HG03571 (cell line): ENCODE results near the gene PET100.
"Not testable (repeated sequence)": the region's sequence is repeated elsewhere in the genome, so short reads cannot be mapped to it uniquely, and the experiment has no call there.

Experiments
- ATAC-seq: cut with Tn5 transposase; IDR thresholded peaks from one replicate; pipeline ENCODE4 v1.9.1; 2021; ENCODE audit not compliant: unreplicated experiment

PET100 gene

GRCh38 chr19:7632340-7633203, 3.0 kb downstream of the PET100 start:
- ATAC-seq = no peak

- ATAC-seq = no peak
Measured at GRCh38 chr19:7633698-7634097, 4.1 kb downstream of the PET100 start, which contains the start of gene PCP2. PCP2 (minus strand) TSS chr19:7633719; CDS start chr19:7633457, 262 bp downstream.

- ATAC-seq = no peak
Measured at GRCh38 chr19:7635670-7636069, 6.1 kb downstream of the PET100 start.

- no peak for ATAC-seq
Measured at GRCh38 chr19:7636317-7636690, 6.7 kb downstream of the PET100 start.

- peak; percentile 57 for ATAC-seq
Measured at GRCh38 chr19:7636691-7637373, 7.2 kb downstream of the PET100 start, which contains the start of gene STXBP2. STXBP2 (plus strand) TSS chr19:7637110; CDS start chr19:7637150, 40 bp downstream.

- no peak for ATAC-seq
Measured at GRCh38 chr19:7637374-7638256, 8.0 kb downstream of the PET100 start.

GRCh38 chr19:7638802-7639465, 9.3 kb downstream of the PET100 start:
- ATAC-seq = no peak

GRCh38 chr19:7639863-7640348, 10.3 kb downstream of the PET100 start:
- no peak for ATAC-seq

- no peak for ATAC-seq
Measured at GRCh38 chr19:7640803-7641202, 11.2 kb downstream of the PET100 start.

GRCh38 chr19:7641290-7642276, 12.0 kb downstream of the PET100 start:
- no peak for ATAC-seq

- ATAC-seq = no peak
Measured at GRCh38 chr19:7642295-7643030, 12.9 kb downstream of the PET100 start.

- ATAC-seq = no peak
Measured at GRCh38 chr19:7643031-7643415, 13.4 kb downstream of the PET100 start.

- not testable (repeated sequence) for ATAC-seq
Measured at GRCh38 chr19:7643629-7644549, 14.3 kb downstream of the PET100 start.

- no peak for ATAC-seq
Measured at GRCh38 chr19:7644550-7644877, 14.9 kb downstream of the PET100 start.

GRCh38 chr19:7645163-7645562, 15.6 kb downstream of the PET100 start:
- ATAC-seq = no peak

- ATAC-seq = no peak
Measured at GRCh38 chr19:7645656-7646425, 16.2 kb downstream of the PET100 start.

- no peak for ATAC-seq
Measured at GRCh38 chr19:7646426-7646700, 16.8 kb downstream of the PET100 start.
